DOHH2 (cell line): ENCODE results near the gene CATSPER1.

Source experiments
- H3F3A ChIP-seq: fragments of 200-600 bp; sonication (generic), shearing (Covaris generic); 2 replicates; pipeline ENCODE4 v1.6.0; 2016; ENCODE audit warnings: antibody characterized with exemption, mild to moderate bottlenecking; ENCODE audit not compliant: control insufficient read depth, insufficient read depth
- H3K27ac ChIP-seq: fragments of 200-600 bp; sonication (generic); 2 replicates; pipeline ENCODE4 v1.5.1; 2014; ENCODE audit warnings: low read depth, mild to moderate bottlenecking, low read length, moderate library complexity
- H3K27me3 ChIP-seq: fragments of 200-600 bp; sonication (generic); 2 replicates; pipeline ENCODE4 v1.6.1; 2014; ENCODE audit warnings: mild to moderate bottlenecking, low read length, mixed read lengths; ENCODE audit not compliant: control insufficient read depth
- H3K36me3 ChIP-seq: fragments of 200-600 bp; sonication (generic); 2 replicates; pipeline ENCODE4 v1.6.1; 2014; ENCODE audit warnings: mild to moderate bottlenecking, low read length, moderate library complexity, mixed read lengths; ENCODE audit not compliant: control insufficient read depth
- H3K4me1 ChIP-seq: fragments of 200-600 bp; sonication (generic); 2 replicates; pipeline ENCODE4 v1.6.1; 2014; ENCODE audit warnings: mild to moderate bottlenecking, low read length, mixed read lengths; ENCODE audit not compliant: control insufficient read depth
- H3K4me2 ChIP-seq: fragments of 200-600 bp; sonication (generic); 2 replicates; pipeline ENCODE4 v1.6.0; 2014; ENCODE audit warnings: mild to moderate bottlenecking, low read length, moderate library complexity
- H3K4me3 ChIP-seq: fragments of 200-600 bp; sonication (generic); 2 replicates; pipeline ENCODE4 v1.5.1; 2014; ENCODE audit warnings: mild to moderate bottlenecking, low read length, mixed read lengths
- H3K79me2 ChIP-seq: fragments of 200-600 bp; sonication (generic); 2 replicates; pipeline ENCODE4 v1.6.1; 2014; ENCODE audit warnings: mild to moderate bottlenecking, low read length, mixed read lengths; ENCODE audit not compliant: control insufficient read depth
- H3K9me2 ChIP-seq: fragments of 200-600 bp; sonication (generic); replicated peaks from 2 replicates; pipeline ENCODE4 v1.6.1; 2014; ENCODE audit warnings: mild to moderate bottlenecking, low read length, mixed read lengths; ENCODE audit not compliant: control insufficient read depth
- H3K9me3 ChIP-seq: fragments of 200-600 bp; sonication (generic); 2 replicates; pipeline ENCODE4 v1.6.1; 2014; ENCODE audit warnings: antibody characterized with exemption, low read length, mixed read lengths; ENCODE audit not compliant: control insufficient read depth, insufficient read depth
- H4K20me1 ChIP-seq: fragments of 200-600 bp; sonication (generic); 2 replicates; pipeline ENCODE4 v1.6.0; 2014; ENCODE audit warnings: low read depth, mild to moderate bottlenecking, antibody characterized with exemption, low read length, moderate library complexity; ENCODE audit not compliant: control insufficient read depth, insufficient read depth
- CTCF ChIP-seq: fragments of 200-600 bp; sonication (generic); IDR thresholded peaks from one replicate; pipeline ENCODE4 v1.5.1; 2014; ENCODE audit warnings: antibody characterized with exemption, mild to moderate bottlenecking, low read depth, low read length; ENCODE audit not compliant: poor library complexity, severe bottlenecking
- EZH2phosphoT487 ChIP-seq: fragments of 200-600 bp; sonication (generic); IDR thresholded peaks from 2 replicates; pipeline ENCODE4 v1.6.1; 2017; ENCODE audit warnings: borderline replicate concordance, mild to moderate bottlenecking, antibody characterized with exemption, low read length, moderate library complexity, mixed read lengths

Gene CATSPER1

GRCh38 chr11:66003291-66003690 lies 23.0 kb downstream of the CATSPER1 start:
- Histone ChIP-seq H3K9me2 (no peaks in the 10 kb centered on the region), H3K9me3 (no peaks in the 10 kb centered on the region), H3K36me3 (peaks cover 58% of the 10 kb centered on the region), H3K4me3 (peak overlapping the region; percentile 99), H3K79me2 (peaks cover 55% of the 10 kb centered on the region), H4K20me1 (peaks cover 14% of the 10 kb centered on the region; the same call in 1 of the 2 replicates), H3K4me1 (peaks cover 14% of the 10 kb centered on the region), H3K27me3 (no peaks in the 10 kb centered on the region), H3K27ac (peak overlapping the region; percentile 91), H3K4me2 (peak overlapping the region; percentile 86), H3F3A (peaks cover 15% of the 10 kb centered on the region)
- TF ChIP-seq EZH2phosphoT487 (no peak), CTCF (no peak)

GRCh38 chr11:66002648-66003225 lies 23.5 kb downstream of the CATSPER1 start:
- H3K36me3 ChIP-seq: peaks cover 64% of the 10 kb centered on the region
- peak overlapping the region; percentile 86 for H3K4me2 ChIP-seq
- no peaks in the 10 kb centered on the region for H3K9me2 ChIP-seq
- peaks cover 14% of the 10 kb centered on the region; the same call in 1 of the 2 replicates for H4K20me1 ChIP-seq
- TF ChIP-seq EZH2phosphoT487 (no peak), CTCF (peak; percentile 20)
- peak overlapping the region; percentile 91 for H3K27ac ChIP-seq
- H3K4me3 ChIP-seq: peak overlapping the region; percentile 99
- peaks cover 14% of the 10 kb centered on the region for H3K4me1 ChIP-seq
- H3K79me2 ChIP-seq: peaks cover 58% of the 10 kb centered on the region
- no peaks in the 10 kb centered on the region for H3K27me3 ChIP-seq
- peaks cover 15% of the 10 kb centered on the region for H3F3A ChIP-seq
- no peaks in the 10 kb centered on the region for H3K9me3 ChIP-seq

DNA sequence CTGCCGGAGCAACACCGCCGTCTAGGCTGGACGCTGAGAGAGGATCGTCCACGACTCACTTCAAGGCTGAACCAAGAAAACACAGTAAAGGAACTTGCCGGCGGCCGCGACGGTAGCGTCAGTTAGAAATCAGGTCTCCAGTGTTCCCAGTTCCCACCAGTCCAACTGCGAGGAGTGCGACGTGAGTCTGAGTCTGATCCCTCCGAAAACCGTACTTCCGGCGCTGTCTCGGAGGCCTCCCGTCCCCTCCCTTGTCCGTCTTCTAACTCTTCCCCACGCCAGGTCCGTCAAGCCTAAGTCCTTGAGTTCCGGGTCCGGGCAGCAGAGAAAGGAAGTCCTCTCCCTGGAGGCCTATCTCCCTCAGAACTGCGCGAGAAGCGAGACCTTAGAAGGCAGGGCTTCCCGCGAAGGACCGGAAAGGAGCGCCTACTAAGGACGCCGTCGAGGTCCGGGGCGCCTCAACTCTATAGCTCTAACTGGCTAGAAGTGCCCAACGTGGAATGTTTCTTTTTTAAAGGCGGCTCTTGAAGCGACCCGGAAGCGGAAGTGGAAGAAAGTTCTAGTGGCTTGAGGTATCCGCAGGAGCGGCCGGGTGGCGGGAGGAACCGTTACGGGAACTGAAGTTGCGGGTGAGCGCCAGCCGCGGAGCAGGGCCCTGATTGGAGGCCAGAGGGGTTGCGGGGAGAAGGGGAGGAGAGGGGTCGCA lies 24.2 kb downstream of the CATSPER1 start, which contains the start of the genes BANF1 and EIF1AD:
Gene BANF1 (plus strand): TSS at position 562 of the 706 bp plus-strand sequence. CDS start 748 bp downstream, outside the sequence.
Gene EIF1AD (minus strand): TSS at position 216 of the 706 bp plus-strand sequence. CDS start 1,768 bp downstream, outside the sequence.
- H3F3A ChIP-seq: peaks cover 15% of the 10 kb centered on the region
- peaks cover 14% of the 10 kb centered on the region; the same call in 1 of the 2 replicates for H4K20me1 ChIP-seq
- peaks cover 70% of the 10 kb centered on the region for H3K36me3 ChIP-seq
- peak within 1 kb of the TSS; percentile 99 for H3K4me3 ChIP-seq
- peaks cover 14% of the 10 kb centered on the region for H3K4me1 ChIP-seq
- TF ChIP-seq CTCF: no peak
- TF ChIP-seq EZH2phosphoT487: no peak
- peaks cover 58% of the 10 kb centered on the region for H3K79me2 ChIP-seq
- no peaks in the 10 kb centered on the region for H3K9me2 ChIP-seq
- H3K27me3 ChIP-seq: no peaks in the 10 kb centered on the region
- H3K9me3 ChIP-seq: no peaks in the 10 kb centered on the region
- H3K4me2 ChIP-seq: peak within 1 kb of the TSS; percentile 86
- peak within 1 kb of the TSS; percentile 91 for H3K27ac ChIP-seq
